ENCODE data around the gene GABRG2.

The GABRG2 gene

DNA sequence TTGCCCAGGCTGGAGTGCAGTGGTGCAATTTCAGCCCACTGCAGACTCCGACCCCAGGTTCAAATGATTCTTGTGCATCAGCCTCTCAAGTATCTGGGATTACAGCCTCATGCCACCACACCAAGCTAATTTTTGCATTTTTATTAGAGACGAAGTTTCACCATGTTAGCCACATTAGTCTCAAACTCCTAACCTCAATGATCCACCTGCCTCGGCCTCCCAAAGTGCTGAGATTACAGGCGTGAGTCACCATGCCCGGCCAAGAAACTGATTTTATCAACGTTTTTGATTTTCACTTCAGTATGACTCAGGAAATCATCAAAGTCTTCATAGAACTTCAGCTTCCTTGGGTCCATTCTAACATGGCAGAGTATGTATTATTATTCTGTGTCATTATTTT lies 125.4 kb downstream of the GABRG2 start:
- Histone ChIP-seq H3K4me3 (ENCODE audit: low read length) (no peak overlapping the region), H3K9ac (ENCODE audit: low read depth, low read length) (no peak overlapping the region), H3K36me3 (ENCODE audit: insufficient read depth, low read length) (no peaks in the 10 kb centered on the region), H3K4me2 (ENCODE audit: low read length) (no peak overlapping the region), H3K4me1 (ENCODE audit: control insufficient read depth, insufficient read depth, low read length) (no peaks in the 10 kb centered on the region), H3K27me3 (ENCODE audit: control insufficient read depth, insufficient read depth, low read length) (no peaks in the 10 kb centered on the region), H3K9me3 (replicated peaks; ENCODE audit: low read length) (peaks cover 2% of the 10 kb centered on the region)

DNA sequence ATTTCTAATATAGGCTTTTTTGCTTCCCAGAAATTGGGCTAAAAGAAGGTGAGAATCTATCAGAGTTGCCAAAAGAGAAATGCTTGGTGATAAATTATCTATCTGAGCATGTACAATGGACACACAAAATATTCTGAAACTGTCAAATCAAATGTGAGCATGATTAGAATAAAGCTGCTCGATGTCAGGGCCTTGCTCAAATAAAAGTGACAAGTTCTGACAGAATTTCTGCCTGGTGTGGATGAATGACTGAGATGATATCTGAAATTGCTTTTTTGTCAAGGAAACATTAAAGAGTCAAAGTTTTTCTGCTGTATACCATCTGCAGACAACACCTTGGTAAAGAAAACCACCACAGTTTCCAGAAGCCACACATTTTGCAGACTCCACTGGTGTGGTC lies 128.8 kb downstream of the GABRG2 start:
- no peaks in the 10 kb centered on the region for H3K36me3 ChIP-seq (ENCODE audit: insufficient read depth, low read length)
- no peak overlapping the region for H3K4me2 ChIP-seq (ENCODE audit: low read length)
- H3K9ac ChIP-seq (ENCODE audit: low read depth, low read length): no peak overlapping the region
- H3K9me3 ChIP-seq (replicated peaks; ENCODE audit: low read length): peaks cover 2% of the 10 kb centered on the region
- no peaks in the 10 kb centered on the region for H3K27me3 ChIP-seq (ENCODE audit: control insufficient read depth, insufficient read depth, low read length)
- no peak overlapping the region for H3K4me3 ChIP-seq (ENCODE audit: low read length)
- no peaks in the 10 kb centered on the region for H3K4me1 ChIP-seq (ENCODE audit: control insufficient read depth, insufficient read depth, low read length)

DNA sequence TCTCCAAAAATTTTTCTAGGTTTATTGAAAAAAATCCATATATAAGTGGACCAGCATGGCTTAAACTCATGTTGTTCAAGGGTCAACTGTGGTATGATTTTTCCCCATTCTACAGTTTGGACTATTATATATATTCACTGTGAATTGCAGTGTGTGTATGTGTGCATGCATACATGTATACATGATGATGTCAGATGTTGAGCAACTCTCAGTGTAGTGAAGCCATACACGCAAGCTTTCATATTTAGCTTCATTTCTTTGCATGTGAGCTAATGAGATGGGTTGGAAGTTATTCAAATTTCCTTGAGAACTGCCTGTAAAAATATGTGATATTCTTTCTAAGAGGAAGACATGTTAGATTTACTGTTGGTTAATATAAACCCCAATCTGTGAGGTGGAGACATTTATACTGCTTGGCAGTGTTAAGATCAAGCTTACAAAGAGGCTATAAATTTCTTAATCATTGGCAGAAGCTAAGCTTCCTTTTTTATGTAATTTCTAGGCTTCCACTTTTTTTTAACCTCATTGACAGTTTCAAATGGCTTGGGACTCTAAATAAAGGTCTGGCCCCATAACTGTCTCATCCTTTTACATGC lies 134.8 kb downstream of the GABRG2 start:
- H3K4me2 ChIP-seq (ENCODE audit: low read length): no peak overlapping the region
- no peaks in the 10 kb centered on the region for H3K27me3 ChIP-seq (ENCODE audit: control insufficient read depth, insufficient read depth, low read length)
- no peaks in the 10 kb centered on the region for H3K4me1 ChIP-seq (ENCODE audit: control insufficient read depth, insufficient read depth, low read length)
- H3K9ac ChIP-seq (ENCODE audit: low read depth, low read length): no peak overlapping the region
- no peaks in the 10 kb centered on the region for H3K36me3 ChIP-seq (ENCODE audit: insufficient read depth, low read length)
- no peak overlapping the region for H3K4me3 ChIP-seq (ENCODE audit: low read length)
- no peaks in the 10 kb centered on the region for H3K9me3 ChIP-seq (replicated peaks; ENCODE audit: low read length)

Data from skeletal muscle satellite cell (primary cell).